ENCODE measurements around the gene DNAJC8. TPM values are rescaled to one million over a fixed set of nuclear protein-coding genes. Genes with fewer than 3 reads are reported as not detected.
A peak's percentile ranks its signal among the peaks of the same experiment; 100 is the strongest.

The DNAJC8 gene
- total RNA-seq, 1 experiment from 2014 or later = 60.0 TPM

DNA sequence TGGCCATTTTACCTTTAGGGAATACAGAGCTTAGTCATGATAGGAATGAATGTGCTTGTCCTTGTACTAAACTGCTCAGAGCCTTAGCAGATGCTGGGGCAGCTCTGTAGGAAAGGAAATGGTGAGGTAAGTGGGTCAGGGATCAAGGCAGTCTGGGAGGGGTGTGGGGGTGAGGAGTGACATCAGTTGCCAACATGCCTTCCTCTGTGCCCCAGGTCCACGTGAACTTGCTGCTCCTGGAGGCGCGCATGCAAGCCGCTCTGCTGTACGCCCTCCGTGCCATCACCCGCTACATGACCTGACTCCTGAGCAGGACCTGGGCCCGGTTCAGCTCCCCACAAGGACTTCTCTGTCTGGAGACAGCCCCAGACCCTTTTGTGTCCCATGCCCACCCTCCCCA, 47.7 kb upstream of the DNAJC8 start:
- H3K4me3 Mint-ChIP-seq (ENCODE audit: unreplicated experiment) = no peak overlapping the region
- no peaks in the 10 kb centered on the region for H3K27me3 Mint-ChIP-seq (ENCODE audit: insufficient read depth, unreplicated experiment)
- H3K36me3 Mint-ChIP-seq (ENCODE audit: insufficient read depth, unreplicated experiment) = peaks cover 94% of the 10 kb centered on the region
- no peaks in the 10 kb centered on the region for H3K4me1 Mint-ChIP-seq (ENCODE audit: insufficient read depth, unreplicated experiment)
- H3K27ac Mint-ChIP-seq (ENCODE audit: low read depth, unreplicated experiment) = no peak overlapping the region
- ChIA-PET CTCF (interaction anchor here (1.2 kb wide), 1 partner anchor 32 kb away, joined by 3 read pairs; no protein-coding TSS in a partner anchor), POLR2A (interaction anchor here (0.7 to 1.1 kb wide), 3 partner anchors 52 to 91 kb away, joined by 3 read pairs; no protein-coding TSS in a partner anchor)
- TF ChIP-seq CTCF (IDR thresholded peaks at IDR 0.05; ENCODE audit: unreplicated experiment) = no peak
- BruUV-seq (replicated peaks) = no TSS peak
- intact Hi-C loops (cut with micrococcal nuclease) = no loop called here
- no peaks in the 10 kb centered on the region for H3K9me3 Mint-ChIP-seq (ENCODE audit: unreplicated experiment)
- DNase-seq (ENCODE audit: unreplicated experiment) = no peak

GRCh38 chr1:28279721-28280120, 46.9 kb upstream of the DNAJC8 start:
- Mint-ChIP-seq H3K36me3 (ENCODE audit: insufficient read depth, unreplicated experiment) (peaks cover 95% of the 10 kb centered on the region), H3K27ac (ENCODE audit: low read depth, unreplicated experiment) (no peak overlapping the region)

GRCh38 chr1:28278763-28279162, 45.9 kb upstream of the DNAJC8 start:
- DNase-seq (ENCODE audit: unreplicated experiment) = no peak
- no peaks in the 10 kb centered on the region for H3K27me3 Mint-ChIP-seq (ENCODE audit: insufficient read depth, unreplicated experiment)
- no peak overlapping the region for H3K27ac Mint-ChIP-seq (ENCODE audit: low read depth, unreplicated experiment)
- peaks cover 99% of the 10 kb centered on the region for H3K36me3 Mint-ChIP-seq (ENCODE audit: insufficient read depth, unreplicated experiment)
- TF ChIP-seq CTCF (IDR thresholded peaks at IDR 0.05; ENCODE audit: unreplicated experiment) = no peak
- ChIA-PET POLR2A (interaction anchor here (2.0 kb wide), 1 partner anchor 15 kb away, joined by 4 read pairs; no protein-coding TSS in a partner anchor), CTCF (interaction anchor here (0.6 kb wide), 1 partner anchor 30 kb away, joined by 3 read pairs; no protein-coding TSS in a partner anchor)
- no TSS peak for BruUV-seq (replicated peaks)
- H3K4me3 Mint-ChIP-seq (ENCODE audit: unreplicated experiment) = no peak overlapping the region
- H3K9me3 Mint-ChIP-seq (ENCODE audit: unreplicated experiment) = no peaks in the 10 kb centered on the region
- no peaks in the 10 kb centered on the region for H3K4me1 Mint-ChIP-seq (ENCODE audit: insufficient read depth, unreplicated experiment)
- intact Hi-C loops (cut with micrococcal nuclease) = no loop called here

More at GRCh38 chr1:28279721-28280120, 46.9 kb upstream of the DNAJC8 start:
- POLR2A ChIA-PET = interaction anchor here (1.1 to 2.0 kb wide), 2 partner anchors 16 to 92 kb away, joined by 3 to 4 read pairs; no protein-coding TSS in a partner anchor
- DNase-seq (ENCODE audit: unreplicated experiment) = no peak
- CTCF ChIA-PET = interaction anchor here (0.5 to 1.2 kb wide), 2 partner anchors 29 to 31 kb away, joined by 3 read pairs; no protein-coding TSS in a partner anchor
- TF ChIP-seq CTCF (IDR thresholded peaks at IDR 0.05; ENCODE audit: unreplicated experiment) = no peak
- H3K9me3 Mint-ChIP-seq (ENCODE audit: unreplicated experiment) = no peaks in the 10 kb centered on the region
- intact Hi-C loops (cut with micrococcal nuclease) = no loop called here
- H3K4me3 Mint-ChIP-seq (ENCODE audit: unreplicated experiment) = no peak overlapping the region
- no peaks in the 10 kb centered on the region for H3K27me3 Mint-ChIP-seq (ENCODE audit: insufficient read depth, unreplicated experiment)
- no peaks in the 10 kb centered on the region for H3K4me1 Mint-ChIP-seq (ENCODE audit: insufficient read depth, unreplicated experiment)
- no TSS peak for BruUV-seq (replicated peaks)

DNA sequence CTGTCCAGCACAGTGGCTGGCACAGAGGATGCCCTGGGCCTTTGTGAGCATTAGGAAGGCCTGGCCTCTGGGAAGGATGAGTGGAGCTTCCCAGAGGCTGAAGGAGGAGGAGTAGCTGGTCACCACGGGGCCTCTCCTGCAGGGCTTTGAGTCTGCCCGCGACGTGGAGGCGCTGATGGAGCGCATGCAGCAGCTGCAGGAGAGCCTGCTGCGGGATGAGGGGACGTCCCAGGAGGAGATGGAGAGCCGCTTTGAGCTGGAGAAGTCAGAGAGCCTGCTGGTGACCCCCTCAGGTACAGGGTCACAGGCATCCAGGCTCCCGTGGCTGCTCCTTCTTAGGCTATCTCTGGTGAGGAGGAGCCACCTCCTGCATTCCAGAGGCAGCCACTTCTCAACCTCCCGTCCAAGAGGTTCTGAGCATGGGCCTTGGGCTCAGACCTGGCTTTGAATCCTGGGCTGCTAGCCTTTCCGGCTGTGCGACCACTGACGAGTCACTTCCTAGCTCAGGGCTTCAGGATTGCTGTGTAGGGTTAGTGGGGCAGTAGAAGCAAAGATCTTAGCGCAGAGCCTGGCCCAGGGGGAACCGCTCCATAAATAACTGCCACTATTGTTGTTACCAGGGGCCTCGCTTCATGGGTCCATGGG, 40.5 kb upstream of the DNAJC8 start:
- peak overlapping the region; percentile 42 for H3K27ac Mint-ChIP-seq (ENCODE audit: low read depth, unreplicated experiment)
- intact Hi-C loops (cut with micrococcal nuclease) = no loop called here
- no TSS peak for BruUV-seq (replicated peaks)

More for the DNA sequence above, 40.5 kb upstream of the DNAJC8 start:
- Mint-ChIP-seq H3K36me3 (ENCODE audit: insufficient read depth, unreplicated experiment) (peaks cover 95% of the 10 kb centered on the region), H3K27me3 (ENCODE audit: insufficient read depth, unreplicated experiment) (no peaks in the 10 kb centered on the region), H3K9me3 (ENCODE audit: unreplicated experiment) (no peaks in the 10 kb centered on the region), H3K4me3 (ENCODE audit: unreplicated experiment) (no peak overlapping the region), H3K4me1 (ENCODE audit: insufficient read depth, unreplicated experiment) (peaks cover 11% of the 10 kb centered on the region)
- DNase-seq (ENCODE audit: unreplicated experiment) = no peak
- CTCF ChIA-PET = interaction anchor here (0.6 to 2.2 kb wide), 5 partner anchors 11 to 322 kb away, joined by 3 to 11 read pairs (median 3); no protein-coding TSS in a partner anchor
- no peak for TF ChIP-seq CTCF (IDR thresholded peaks at IDR 0.05; ENCODE audit: unreplicated experiment)
- POLR2A ChIA-PET = interaction anchor here (0.6 to 1.0 kb wide), 3 partner anchors 15 to 41 kb away, joined by 3 to 8 read pairs (median 6); no protein-coding TSS in a partner anchor

Data from MCF 10A (cell line).